Tracheal epithelial cell (primary cell): Measurements from ENCODE around the gene TMEM221. TPM values are rescaled to one million over a fixed set of nuclear protein-coding genes. Genes with fewer than 3 reads are reported as not detected.

Experiments used
- total RNA-seq: library from RNA; depleted of rRNA; stranded (reverse); fragments of >200 nt; gene quantifications from 2 replicates; pipeline ENCODE4 v1.2.1, GENCODE V29; 2014

TMEM221 gene
- total RNA-seq: under 0.01 and 0.24 TPM in 2 replicates

DNA sequence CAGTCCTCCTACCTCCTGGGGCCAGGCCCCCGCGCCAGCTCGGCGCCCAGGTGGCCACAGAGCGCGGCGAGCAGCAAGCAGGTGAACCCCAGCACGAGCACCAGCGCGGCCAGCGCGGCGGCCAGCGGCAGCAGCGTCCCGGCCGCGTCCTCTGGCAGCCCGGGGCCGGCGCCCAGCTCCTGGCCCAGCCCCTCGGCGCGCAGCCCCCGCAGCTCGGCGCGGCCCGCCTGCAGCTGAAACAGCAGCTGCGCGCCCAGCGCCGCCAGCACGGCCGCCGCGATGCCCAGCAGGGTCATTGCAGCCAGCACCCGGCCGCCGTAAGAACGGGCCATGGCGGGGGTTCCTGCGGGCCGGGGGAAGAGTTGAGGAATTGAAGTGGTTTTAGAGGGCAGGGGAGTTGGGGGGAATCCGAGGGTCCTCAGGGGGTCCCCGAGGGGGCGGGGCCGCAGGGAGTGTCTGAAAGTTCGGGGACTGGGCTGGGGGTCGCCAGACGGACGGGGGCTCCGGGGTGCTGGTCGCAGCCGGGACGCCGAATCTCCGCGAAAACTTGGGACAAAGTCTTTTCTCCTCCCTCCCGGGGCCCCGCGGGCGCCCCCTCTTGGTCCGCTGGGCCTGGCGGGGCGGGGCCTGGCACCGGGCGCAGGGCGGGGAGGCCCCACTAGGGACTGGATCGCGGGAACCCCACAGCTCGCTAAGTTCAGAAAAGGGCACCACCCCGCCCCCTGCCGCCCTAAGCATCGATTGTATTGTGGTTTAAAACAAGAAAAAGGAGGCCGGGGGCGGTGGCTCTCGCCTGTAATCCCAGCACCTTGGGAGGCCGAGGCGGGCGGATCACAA, at the start of gene TMEM221:
Gene TMEM221 (minus strand): TSS at position 538 of the 837 bp plus-strand sequence. CDS start 206 bp downstream, at position 332.

DNA sequence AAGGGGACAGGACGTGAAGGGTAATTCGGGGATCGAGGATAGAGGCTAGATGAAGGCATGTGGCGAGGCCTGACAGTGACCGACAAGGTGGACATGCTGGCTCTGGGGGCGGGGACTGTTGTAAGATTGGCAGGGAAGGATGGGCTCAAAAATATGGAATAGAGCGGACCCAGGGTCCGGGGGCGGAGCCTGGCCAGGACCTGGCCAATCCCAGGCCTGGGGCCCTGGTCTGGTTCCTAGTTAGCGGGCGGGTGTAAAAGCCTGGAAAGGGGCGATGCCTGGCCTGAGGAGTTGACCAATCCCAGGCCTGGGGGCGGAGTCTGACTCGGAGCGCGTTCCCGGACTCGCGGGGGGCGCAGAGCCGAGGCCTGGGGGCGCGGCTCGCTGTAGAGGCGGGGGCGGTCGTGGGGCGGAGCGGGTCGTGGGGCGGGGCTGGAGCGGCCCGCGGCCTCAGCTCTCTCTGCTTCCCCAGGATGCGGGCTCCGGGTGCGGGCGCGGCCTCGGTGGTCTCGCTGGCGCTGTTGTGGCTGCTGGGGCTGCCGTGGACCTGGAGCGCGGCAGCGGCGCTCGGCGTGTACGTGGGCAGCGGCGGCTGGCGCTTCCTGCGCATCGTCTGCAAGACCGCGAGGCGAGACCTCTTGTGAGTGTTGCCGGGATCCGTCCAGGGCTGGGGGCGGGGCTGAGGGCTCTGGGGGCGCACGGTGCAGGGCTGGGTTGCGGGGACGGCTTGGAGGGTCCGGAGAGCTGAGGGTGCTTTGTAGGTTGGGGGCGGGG, 21.8 kb upstream of the TMEM221 start, which contains the start of gene SLC27A1:
Gene SLC27A1 (plus strand): TSS at position 457 of the 774 bp plus-strand sequence. CDS start 17 bp downstream, at position 474.

DNA sequence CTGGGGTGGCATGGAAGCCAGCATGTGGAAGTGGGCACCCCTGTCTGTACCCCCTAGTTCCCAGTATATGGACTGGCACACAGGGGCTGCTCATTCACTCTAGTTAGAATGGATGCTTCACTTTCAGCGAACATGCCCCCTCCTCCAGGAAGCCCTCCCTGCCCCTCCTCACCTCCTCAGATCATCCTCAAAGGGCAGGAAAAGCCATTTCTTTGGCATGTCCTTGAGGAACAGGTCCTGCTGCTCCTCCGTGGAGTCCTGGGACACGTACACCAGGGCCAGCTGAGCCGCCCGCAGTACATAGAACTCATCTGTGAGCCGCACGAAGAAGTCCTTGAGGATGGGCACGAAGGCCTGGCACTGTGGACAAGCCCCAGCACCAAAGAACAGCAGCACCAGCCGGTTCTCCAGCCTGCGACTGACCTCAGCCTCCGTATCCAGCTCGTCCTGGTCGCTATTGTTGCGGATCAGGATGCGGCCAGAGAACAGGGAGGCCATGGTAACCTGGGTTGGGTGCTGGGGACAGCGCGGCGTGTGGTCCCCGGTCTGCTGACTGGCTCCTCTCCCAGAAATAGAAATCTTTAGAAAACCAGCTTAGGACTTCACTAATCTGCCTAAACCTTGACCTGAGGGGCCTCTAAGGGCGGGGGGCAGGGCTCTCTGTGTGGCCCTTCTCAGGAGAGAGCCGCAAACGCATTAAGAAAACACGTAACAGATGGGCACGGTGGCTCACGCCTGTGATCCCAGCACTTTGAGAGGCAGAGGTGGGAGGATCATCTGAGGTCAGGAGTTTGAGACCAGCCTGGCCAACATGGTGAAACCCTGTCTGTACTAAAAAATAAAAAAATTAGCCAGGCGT, 12.1 kb upstream of the TMEM221 start, which contains the start of gene NXNL1:
Gene NXNL1 (minus strand): TSS at position 555 of the 859 bp plus-strand sequence. CDS start 57 bp downstream, at position 498.

DNA sequence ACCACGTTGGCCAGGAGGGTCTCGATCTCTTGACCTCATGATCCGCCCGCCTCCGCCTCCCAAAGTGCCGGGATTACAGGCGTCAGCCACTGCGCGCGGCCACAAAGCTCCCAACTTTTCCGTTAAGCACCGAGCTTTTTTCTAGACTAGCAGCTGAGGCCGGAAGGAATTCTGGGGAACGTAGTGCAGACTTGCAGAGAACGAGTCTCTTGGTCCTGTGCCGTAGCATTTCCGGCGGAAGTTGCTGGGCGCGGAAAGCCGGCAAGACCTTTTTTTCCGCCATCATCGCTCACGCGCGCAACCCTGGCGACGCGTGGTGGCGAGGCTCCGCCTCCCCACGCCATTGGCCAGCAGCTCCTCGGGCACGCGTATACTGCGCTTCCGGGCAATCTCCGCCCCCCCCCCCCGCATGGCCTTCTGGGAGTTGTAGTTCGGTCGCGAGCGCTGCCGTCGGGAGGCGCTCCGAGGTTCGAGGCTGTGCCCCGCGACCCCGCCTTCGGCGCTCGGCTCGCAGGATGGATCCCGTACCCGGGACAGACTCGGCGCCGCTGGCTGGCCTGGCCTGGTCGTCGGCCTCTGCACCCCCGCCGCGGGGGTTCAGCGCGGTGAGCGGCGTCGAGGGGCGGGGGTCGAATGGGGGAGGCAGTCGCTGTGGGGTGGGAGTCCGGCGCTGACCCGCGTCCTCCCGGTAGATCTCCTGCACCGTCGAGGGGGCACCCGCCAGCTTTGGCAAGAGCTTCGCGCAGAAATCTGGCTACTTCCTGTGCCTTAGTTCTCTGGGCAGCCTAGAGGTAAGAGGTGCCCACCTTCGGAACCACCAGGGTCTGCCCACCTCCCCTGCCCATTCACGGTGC, 28.6 kb downstream of the TMEM221 start, which contains the start of gene MVB12A:
Gene MVB12A (plus strand): TSS at position 427 of the 854 bp plus-strand sequence. CDS start 89 bp downstream, at position 516.

DNA sequence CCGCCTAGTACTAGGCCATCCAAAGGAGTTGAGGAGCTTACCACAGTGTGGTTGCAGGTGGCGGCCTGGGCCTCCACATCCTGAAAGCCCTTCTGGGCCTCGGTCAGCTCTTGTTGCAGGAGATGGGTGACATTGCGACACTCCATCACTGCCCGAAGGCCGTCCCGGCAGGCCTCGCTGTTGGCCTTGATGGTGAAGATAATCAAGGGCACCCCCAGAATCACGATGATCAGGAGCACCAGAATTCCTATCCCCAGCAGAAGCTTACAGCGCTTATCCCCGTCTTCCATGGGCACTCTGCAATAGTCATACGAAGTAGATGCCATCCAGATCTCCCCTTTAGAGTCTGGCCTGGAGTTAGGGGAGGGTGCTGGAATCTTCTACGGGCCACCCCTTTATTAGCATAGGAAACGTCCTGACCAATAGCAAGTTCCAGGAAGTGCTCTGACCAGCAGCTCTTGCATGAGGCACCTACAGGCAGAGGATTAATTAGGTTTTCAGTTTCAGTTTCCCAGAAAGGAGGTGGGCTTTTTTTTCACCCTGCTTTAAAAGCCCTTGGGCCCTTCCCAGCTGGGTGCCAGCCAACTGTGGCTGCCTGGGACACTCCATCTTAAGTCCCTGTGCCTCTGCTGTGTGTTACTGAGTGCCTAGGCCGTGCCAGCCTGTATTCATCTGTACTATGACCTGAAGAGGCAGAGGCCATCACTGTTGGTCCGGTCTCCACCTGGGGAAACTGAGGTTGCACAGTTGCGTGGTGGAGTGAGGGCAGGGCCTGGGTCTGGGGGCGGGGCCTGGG, 43.0 kb downstream of the TMEM221 start, which contains the start of gene BST2:
Gene BST2 (minus strand): TSS at position 381 of the 796 bp plus-strand sequence. CDS start 55 bp downstream, at position 326.

DNA sequence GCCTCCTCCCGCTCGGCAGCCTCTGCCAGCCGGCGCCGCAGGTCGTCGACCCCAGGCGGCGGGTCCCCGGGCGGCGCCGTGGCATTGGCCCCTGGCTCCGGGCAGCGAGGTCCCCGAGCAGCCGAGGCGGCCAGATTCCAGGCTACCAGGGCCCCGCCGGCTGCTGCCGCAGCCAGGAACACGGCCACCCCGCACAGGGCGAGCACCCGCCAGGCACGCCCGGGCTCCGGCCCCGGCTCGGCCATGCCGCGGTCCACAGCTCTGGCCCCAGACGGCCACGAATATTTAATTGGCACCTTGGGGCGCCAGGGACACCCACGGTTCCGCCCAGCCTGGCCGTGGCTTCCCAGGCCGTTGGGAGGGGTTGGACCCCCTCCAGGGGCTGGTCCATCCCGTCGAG, 54.6 kb downstream of the TMEM221 start, which contains the start of gene CCDC194:
Gene CCDC194 (minus strand): TSS at position 283 of the 400 bp plus-strand sequence. CDS start 38 bp downstream, at position 245.

Other genes with a start within 250 kb of the TMEM221 start
- 10.0 and 19.8 TPM in 2 replicates for gene USE1, start 233.3 kb downstream of the TMEM221 start, total RNA-seq
- gene OCEL1, start 222.4 kb downstream of the TMEM221 start, total RNA-seq: 1.4 and 3.0 TPM in 2 replicates
- gene NR2F6, start 202.7 kb downstream of the TMEM221 start, total RNA-seq: 97.4 and 175 TPM in 2 replicates
- under 0.01 TPM in 1 of 2 replicates, not detected in the other for gene USHBP1, start 183.9 kb downstream of the TMEM221 start, total RNA-seq
- 37.7 and 97.6 TPM in 2 replicates for gene BABAM1, start 181.2 kb downstream of the TMEM221 start, total RNA-seq
- under 0.01 and 0.72 TPM in 2 replicates for gene ANKLE1, start 166.8 kb downstream of the TMEM221 start, total RNA-seq
- 11.1 and 11.6 TPM in 2 replicates for gene ABHD8, start 145.2 kb downstream of the TMEM221 start, total RNA-seq
- 46.3 and 58.0 TPM in 2 replicates for gene MRPL34, start 142.8 kb downstream of the TMEM221 start, total RNA-seq
- 10.4 and 11.1 TPM in 2 replicates for gene DDA1, start 139.1 kb downstream of the TMEM221 start, total RNA-seq
- gene ANO8, start 113.8 kb downstream of the TMEM221 start, total RNA-seq: 4.8 and 4.9 TPM in 2 replicates
- gene GTPBP3, start 111.1 kb downstream of the TMEM221 start, total RNA-seq: 20.5 and 71.6 TPM in 2 replicates
- not detected in 2 replicates for gene PLVAP, start 71.3 kb downstream of the TMEM221 start, total RNA-seq
- not detected in 2 replicates for gene CCDC194, start 54.5 kb downstream of the TMEM221 start, total RNA-seq
- gene BST2, start 43.0 kb downstream of the TMEM221 start, total RNA-seq: 8.7 and 26.3 TPM in 2 replicates
- gene MVB12A, start 28.6 kb downstream of the TMEM221 start, total RNA-seq: 46.0 and 47.2 TPM in 2 replicates
- not detected in 2 replicates for gene NXNL1, start 12.3 kb upstream of the TMEM221 start, total RNA-seq
- 15.3 and 15.7 TPM in 2 replicates for gene SLC27A1, start 21.9 kb upstream of the TMEM221 start, total RNA-seq
- gene PGLS, start 63.0 kb upstream of the TMEM221 start, total RNA-seq: 90.8 and 105 TPM in 2 replicates
- gene COLGALT1, start 107.0 kb upstream of the TMEM221 start, total RNA-seq: 74.0 and 93.0 TPM in 2 replicates
- gene UNC13A, start 239.7 kb upstream of the TMEM221 start, total RNA-seq: under 0.01 TPM in 1 of 2 replicates, not detected in the other